ENCODE data around the gene GNGT2.

The GNGT2 gene

DNA sequence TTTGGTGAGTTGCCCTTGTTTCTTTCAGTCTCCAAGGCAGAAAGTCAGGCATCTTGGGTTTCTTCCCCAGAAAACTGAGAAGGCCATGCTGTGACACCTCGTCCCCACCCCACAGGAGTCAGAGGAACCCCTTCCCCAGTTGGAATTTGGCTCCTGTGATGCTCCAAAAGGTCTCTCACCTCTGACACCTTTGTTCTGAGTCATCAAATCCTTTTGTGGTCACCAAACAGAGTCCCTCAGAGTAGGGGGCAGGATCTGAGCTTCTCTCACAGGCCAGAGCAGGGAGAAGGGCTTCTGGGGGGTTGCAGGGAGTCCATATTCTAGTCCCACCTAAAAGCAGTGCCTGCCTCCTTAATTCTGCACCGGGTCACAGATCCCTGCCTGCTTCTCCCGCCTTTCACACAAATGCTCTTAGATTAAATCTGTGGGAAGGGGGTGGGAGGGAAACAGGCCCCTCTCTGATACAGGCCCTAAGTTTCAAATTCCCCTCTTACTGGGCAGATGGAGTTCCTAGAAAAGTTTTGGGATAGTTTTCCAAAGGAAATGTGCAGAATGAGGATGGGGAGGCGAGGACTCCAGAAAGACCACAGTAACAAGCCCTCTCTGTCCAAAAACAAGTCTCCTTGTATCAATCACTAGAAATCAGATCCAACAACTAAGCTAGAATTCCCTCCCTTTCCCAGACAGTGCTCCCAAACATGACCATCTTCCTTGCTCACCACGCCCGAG, 18.9 kb upstream of the GNGT2 start:
- FAIRE-seq, result no peak

- no peak for FAIRE-seq
Measured at GRCh38 chr17:49227436-49228261, 17.3 kb upstream of the GNGT2 start.

- no peak for FAIRE-seq
Measured at GRCh38 chr17:49226771-49227435, 16.5 kb upstream of the GNGT2 start.

- no peak for FAIRE-seq
Measured at GRCh38 chr17:49225554-49226236, 15.3 kb upstream of the GNGT2 start.

- no peak for FAIRE-seq
Measured at GRCh38 chr17:49224997-49225337, 14.6 kb upstream of the GNGT2 start.

GRCh38 chr17:49224198-49224996, 14.0 kb upstream of the GNGT2 start:
- no peak for FAIRE-seq

DNA sequence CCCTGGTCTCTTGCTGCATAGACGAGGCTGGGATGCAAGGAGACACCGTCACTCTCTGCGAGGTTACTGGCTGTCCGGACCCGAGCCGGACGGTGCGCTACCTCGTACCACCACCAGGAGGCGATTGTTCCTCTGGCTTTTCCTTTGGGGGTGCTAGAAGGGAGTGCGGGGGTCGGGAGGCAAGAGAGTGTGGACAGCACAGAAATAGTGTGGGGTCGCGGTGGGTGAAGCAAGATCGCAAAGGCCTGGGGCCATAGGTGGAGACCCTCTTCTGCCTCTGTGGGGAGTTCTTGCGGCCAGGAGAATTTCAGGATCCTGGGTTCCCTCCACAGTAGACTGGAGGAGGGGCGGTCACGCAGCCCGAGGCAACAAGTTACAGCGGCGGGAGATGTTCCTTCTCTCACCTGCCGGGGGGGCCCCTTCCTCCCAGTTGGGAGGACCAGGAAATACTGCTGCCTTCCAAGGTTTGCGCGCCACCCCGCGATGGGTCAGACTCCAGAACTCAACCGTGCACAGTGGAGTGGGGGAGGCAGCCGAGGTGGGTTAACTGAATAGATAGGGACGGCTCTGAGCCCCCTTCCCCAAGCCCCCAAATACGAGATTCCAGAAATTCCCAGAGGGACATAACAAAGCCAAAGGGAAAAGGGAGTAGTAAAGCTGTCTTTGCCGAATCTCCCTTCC, 13.3 kb upstream of the GNGT2 start:
- no peak for FAIRE-seq

DNA sequence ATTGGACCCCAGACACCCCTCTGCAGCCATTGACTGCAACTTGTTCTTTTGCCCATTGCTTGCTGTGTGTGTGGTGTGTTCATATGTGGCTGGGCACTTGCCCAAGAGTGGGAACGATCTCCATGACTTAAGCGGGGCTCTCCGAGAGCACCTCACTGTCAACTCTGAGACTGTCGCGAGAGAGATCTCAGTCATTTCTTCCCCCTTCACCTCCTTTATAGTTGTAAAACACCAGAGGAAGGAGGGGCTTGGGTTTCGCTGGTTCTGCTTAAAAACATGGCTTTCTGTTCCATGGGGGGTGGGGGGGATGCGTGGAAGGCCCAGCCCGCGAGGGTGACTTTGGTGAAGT, 12.8 kb upstream of the GNGT2 start:
- no peak for FAIRE-seq

DNA sequence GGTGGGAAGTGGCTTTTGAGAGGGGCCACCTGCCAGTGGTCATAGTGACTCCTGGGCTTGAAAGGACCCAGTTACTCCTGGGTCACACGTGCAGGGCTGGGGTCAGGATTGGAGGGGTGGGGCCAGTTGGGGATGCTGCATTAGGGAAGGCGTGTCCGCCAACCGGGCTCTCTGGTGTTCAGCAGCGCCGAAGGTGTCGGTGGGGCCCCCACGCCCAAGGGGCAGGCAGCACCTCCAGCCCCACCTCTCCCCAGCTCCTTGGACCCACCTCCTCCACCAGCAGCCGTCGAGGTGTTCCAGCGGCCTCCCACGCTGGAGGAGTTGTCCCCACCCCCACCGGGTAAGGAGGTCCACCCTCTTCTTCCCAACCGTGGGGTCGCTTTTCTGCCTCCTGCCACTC, 9.6 kb upstream of the GNGT2 start:
- FAIRE-seq, result no peak

DNA sequence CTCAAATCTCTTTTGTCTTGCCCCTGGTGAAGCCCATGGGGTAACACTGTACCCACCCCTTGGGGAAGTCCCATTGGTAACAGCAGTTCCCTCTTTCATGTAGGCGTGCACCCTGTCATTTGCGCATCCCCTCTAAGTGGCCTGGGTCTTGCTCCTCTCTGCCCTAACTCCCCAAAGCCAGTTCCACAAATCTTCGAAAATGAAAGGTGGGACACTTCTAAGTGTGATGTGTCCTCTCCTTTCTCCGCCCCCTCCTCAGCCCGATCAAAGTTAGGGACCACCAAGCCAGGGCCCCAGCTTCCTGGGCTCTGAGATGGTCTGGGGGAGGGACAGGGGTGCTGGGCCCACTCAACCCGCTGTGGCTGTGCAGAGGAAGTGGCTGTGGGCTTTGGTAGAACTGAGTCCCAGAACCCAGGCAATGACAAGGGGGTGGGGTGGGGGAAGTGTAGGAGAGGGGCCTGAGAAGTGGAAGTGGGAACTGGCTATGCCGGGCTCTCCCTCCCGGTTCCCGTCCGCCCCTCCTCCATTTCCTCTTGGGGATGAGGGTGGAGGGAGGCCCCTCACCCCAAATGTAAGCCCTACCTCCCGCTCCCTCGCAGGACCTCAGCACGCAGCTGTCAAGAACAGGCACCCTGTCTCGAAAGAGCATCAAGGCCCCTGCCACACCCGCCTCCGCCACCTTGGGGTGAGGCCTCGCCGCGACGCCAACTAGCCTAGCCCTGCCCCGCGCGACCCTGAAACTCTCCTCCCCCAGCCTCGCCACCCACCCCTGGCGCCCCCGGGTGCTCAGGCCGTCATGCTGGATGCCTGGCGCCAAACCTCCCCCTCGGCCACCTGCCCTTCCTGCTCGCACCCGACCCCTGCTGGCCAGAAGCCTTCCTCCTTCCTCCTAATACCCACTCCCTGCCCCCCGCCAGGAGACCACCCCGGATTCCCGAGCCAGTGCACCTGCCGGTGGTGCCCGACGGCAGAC, 8.9 kb upstream of the GNGT2 start:
- FAIRE-seq, result no peak

DNA sequence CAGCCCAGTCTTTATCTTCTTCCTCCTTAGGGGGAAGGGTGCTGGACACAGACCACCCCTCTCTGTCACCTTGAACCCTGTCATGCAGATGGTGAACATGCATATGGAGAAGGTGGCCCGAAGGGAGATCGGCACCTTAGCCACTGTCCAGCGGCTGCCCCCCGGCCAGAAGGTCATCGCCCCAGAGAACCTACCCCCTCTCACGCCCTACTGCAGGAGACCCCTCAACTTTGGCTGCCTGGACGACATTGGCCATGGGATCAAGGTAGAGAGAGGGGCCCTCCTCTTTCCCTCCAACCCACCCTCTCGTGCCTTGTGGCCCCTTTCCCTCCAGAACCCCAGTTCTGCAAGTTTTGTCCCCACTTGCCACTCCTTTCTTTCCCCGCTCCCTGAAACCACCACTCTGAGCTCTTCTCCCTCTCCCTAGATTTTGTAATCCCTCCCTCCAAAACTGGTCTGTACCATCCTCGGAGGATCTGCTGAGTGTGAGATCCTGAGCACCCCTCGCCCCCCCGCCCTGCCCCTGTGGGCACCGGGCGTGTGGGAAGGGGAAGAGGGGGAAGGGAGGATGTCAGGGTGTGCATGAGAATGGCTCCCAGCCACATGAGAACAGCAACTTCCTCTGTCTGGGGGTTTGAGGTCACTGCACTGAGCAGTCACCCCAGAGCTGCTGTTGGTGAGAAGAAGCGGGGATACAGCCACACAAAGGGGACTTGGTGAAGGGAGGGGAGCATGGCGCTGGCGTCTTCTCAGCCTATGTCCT, 7.5 kb upstream of the GNGT2 start:
- no peak for FAIRE-seq

GRCh38 chr17:49216953-49217650, 6.7 kb upstream of the GNGT2 start:
- FAIRE-seq, result no peak

DNA sequence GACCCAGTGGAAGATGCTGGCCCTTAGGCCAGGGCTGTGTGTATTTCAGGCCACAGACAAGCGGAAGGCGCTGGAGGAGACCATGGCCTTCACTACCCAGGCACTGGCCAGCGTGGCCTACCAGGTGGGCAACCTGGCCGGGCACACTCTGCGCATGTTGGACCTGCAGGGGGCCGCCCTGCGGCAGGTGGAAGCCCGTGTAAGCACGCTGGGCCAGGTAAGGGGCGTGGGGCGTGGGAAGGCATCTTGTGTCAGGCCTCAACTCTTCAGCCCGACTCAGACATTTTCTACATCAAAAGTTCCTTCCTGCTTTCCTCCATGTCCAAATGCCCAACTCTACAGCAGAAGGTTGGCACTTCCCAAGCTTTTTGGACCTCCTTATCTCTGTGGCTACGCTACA, 6.1 kb upstream of the GNGT2 start:
- no peak for FAIRE-seq

DNA sequence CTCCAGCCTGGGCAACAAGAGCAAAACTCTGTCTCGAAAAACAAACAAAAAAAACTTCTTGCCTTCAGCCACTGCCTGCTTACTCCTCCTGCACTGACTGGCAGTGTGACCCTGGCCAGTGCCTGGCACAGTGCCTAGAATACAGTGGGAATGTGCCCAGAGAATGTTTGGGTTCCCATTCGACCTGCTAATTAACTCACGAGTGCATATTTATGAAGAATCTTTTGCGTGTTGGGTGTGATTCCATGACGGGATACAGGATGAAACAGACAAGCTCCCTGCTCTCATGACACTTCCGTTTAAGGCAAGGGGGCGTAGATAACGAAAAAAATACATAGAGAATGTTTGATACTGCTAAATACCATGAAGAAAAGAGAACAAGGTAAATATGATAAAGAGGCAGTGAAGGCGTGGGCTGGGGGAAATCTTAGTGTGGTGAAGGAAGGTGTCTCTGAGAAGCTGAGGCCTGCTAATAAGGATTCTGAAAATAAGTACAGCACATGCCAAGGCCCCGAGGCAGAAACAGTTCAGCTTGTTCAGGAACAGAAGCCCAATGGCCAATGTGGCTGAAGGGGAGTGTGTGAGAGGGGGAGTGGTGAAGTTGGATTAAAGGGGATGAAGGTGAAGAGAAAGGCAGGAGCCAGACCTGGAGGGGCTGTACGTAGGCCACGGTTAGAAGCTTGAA, 4.4 kb upstream of the GNGT2 start:
- FAIRE-seq, result no peak

DNA sequence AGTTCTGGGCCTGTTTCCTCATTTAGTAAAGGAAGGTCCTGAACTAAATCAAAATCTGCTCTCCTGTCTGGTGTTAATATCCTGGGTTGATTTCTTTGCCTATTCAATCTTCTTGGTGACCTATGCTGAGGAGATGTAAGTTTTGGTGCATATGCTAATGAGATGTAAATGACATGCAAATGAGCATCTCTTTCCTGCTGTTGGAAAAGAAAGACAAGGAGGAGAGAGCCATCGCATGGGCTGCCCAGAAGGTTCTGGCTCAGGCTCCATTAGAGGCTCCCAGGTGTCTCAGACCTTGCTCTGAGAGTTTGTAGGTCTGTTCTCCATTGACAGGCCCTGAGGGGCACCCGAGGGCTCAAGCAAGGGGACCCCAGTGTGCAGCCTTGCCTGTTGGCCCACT, 3.5 kb upstream of the GNGT2 start:
- no peak for FAIRE-seq

DNA sequence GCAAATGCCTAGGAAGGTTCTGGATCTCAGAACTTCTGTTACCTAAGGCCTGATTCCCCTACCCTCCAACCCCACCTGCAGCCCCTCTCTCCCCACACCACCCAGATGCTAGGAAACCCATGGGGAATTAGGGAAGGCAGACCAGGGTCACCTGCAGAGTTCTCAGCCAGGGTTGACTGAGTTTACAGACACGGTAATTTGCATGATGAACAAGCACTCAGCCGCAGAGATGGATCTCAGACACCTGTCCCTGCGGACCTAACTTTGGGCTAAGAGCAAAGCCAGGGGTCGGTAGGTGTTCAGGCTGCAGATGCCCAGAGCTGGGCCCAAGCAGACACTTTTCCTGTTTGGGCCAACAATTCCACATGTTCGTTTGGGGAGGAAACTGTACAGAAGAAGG, 3.0 kb upstream of the GNGT2 start:
- FAIRE-seq, result no peak

DNA sequence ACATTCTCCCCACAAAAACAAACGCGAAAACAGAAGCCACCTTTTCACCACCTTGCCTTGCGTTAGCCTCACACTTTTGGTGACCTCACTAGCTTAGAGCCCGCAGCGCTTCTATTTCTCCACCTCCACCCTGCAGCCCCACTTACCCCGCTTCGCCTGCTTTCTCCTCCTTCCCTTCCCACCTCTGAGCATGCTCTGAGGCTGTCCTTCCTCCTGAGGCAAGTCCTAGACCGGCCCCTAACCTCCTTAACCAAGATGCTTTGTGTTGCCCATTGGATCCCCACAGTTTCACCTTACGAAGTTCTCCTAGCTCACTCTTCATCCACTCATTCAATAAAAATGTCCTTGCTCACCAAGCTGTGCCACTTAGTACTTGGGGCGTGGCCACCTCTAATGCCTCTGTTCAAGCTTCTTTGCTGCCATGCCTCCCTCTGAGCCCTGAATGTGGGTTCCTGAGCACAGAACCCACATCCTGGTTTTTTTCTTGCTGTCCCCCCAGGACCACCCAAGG, 1.3 kb downstream of the GNGT2 start:
- FAIRE-seq, result no peak

DNA sequence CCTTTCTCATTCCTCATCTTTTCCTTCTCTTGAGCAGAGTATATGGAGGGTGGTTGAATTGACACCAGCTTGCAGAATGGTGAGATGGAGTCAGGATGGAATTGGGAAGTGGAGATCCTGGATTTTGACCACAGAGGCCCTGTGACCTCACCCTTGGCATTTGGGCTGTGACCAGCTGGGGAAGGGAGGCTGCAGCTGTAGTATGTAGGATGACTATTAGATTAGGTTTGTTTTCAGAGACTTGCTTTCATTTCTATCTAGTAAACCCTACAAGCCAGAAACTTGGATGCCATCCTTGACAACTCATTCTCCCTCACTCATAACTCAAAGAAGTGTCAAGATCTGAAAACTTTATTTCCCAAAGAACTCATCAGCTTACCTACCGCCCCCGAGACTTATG, 5.9 kb downstream of the GNGT2 start:
- FAIRE-seq, result no peak

DNA sequence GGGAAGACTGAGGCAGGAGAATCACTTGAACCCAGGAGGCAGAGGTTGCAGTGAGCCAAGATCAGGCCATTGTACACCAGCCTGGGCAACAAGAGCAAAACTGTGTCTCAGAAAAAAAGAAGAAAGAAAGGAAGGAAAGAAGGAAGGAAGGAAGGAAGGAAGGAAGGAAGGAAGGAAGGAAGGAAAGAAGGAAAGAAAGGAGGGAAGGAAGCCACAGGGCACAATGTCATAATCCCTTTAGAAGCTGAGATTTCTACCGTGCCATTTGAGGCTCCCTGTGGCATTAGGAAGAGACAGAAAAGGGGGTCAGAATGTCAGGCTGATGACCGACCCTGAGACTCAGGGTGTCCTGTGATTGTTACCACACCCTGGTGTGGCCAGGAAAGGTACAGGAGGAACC, 6.6 kb downstream of the GNGT2 start:
- FAIRE-seq, result no peak
